ENCODE results near the gene WDR44. TPM values are rescaled to one million over a fixed set of nuclear protein-coding genes. Genes with fewer than 3 reads are reported as not detected.

Gene WDR44
- total RNA-seq, 1 donor from 2014 or later = 16.7 TPM

GRCh38 chrX:118352566-118352965 lies 6.7 kb downstream of the WDR44 start:
- TF ChIP-seq, protein P1, sequence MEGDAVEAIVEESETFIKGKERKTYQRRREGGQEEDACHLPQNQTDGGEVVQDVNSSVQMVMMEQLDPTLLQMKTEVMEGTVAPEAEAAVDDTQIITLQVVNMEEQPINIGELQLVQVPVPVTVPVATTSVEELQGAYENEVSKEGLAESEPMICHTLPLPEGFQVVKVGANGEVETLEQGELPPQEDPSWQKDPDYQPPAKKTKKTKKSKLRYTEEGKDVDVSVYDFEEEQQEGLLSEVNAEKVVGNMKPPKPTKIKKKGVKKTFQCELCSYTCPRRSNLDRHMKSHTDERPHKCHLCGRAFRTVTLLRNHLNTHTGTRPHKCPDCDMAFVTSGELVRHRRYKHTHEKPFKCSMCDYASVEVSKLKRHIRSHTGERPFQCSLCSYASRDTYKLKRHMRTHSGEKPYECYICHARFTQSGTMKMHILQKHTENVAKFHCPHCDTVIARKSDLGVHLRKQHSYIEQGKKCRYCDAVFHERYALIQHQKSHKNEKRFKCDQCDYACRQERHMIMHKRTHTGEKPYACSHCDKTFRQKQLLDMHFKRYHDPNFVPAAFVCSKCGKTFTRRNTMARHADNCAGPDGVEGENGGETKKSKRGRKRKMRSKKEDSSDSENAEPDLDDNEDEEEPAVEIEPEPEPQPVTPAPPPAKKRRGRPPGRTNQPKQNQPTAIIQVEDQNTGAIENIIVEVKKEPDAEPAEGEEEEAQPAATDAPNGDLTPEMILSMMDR (IDR thresholded peaks at IDR 0.05) = no peak
- Histone ChIP-seq H3K27me3 (ENCODE audit: low read depth) (no peaks in the 10 kb centered on the region), H3K4me1 (peaks cover 51% of the 10 kb centered on the region), H3K9me3 (no peaks in the 10 kb centered on the region), H3K4me3 (no peak overlapping the region), H3K36me3 (no peaks in the 10 kb centered on the region), H3K27ac (no peak overlapping the region)
- intact Hi-C loops (cut with DNase I) = no loop called here
- ATAC-seq (no peak), DNase-seq (no peak)

- Histone ChIP-seq H3K4me3 (no peak overlapping the region), H3K27ac (no peak overlapping the region), H3K9me3 (no peaks in the 10 kb centered on the region), H3K4me1 (peaks cover 46% of the 10 kb centered on the region), H3K36me3 (no peaks in the 10 kb centered on the region), H3K27me3 (ENCODE audit: low read depth) (no peaks in the 10 kb centered on the region)
- TF ChIP-seq, protein P1 (IDR thresholded peaks at IDR 0.05) = no peak
- DNase-seq = no peak
- intact Hi-C loops (cut with DNase I) = no loop called here
- ATAC-seq = no peak
Measured at GRCh38 chrX:118353081-118353850, 7.4 kb downstream of the WDR44 start.

GRCh38 chrX:118355225-118355920 lies 9.5 kb downstream of the WDR44 start:
- H3K36me3 ChIP-seq = no peaks in the 10 kb centered on the region
- peak in 1 of 2 donors; percentile 35 for ATAC-seq
- H3K4me3 ChIP-seq = no peak overlapping the region
- H3K9me3 ChIP-seq = no peaks in the 10 kb centered on the region
- H3K27ac ChIP-seq = no peak overlapping the region
- no peaks in the 10 kb centered on the region for H3K27me3 ChIP-seq (ENCODE audit: low read depth)
- intact Hi-C loops (cut with DNase I) = no loop called here
- DNase-seq = no peak
- TF ChIP-seq, protein P1 (IDR thresholded peaks at IDR 0.05) = no peak
- H3K4me1 ChIP-seq = peaks cover 31% of the 10 kb centered on the region

DNA sequence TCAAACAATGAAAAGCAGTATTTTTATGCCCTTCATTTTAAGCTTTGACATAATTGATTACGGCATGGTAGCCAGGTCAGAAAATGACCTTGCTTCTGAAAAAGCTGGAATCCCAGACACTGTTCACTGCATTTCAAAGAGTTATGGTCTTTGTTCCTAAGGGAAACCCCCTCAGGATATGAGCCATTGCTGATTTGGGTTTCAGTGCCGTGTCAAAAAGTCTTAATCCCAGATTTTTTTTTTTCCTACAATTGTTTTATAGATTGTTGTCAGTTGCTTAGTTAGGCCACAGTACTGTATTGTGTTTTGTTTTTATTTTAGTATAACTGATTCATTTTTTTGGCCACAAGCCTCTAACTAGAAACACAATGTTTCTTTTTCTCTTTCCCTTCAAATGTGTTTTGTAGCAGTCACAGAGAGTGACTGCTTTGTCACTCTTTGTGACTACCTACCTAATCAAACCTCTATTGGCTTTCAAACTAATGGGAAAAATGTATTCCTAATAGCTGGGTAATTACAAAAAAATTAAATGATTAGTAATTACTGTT lies 10.3 kb downstream of the WDR44 start:
- TF ChIP-seq, protein P1 (IDR thresholded peaks at IDR 0.05) = no peak
- no peak overlapping the region for H3K4me3 ChIP-seq
- no peak overlapping the region for H3K27ac ChIP-seq
- DNase-seq (no peak), ATAC-seq (no peak)
- no peaks in the 10 kb centered on the region for H3K9me3 ChIP-seq
- no peaks in the 10 kb centered on the region for H3K27me3 ChIP-seq (ENCODE audit: low read depth)
- intact Hi-C loops (cut with DNase I) = no loop called here
- H3K36me3 ChIP-seq = no peaks in the 10 kb centered on the region
- H3K4me1 ChIP-seq = peaks cover 22% of the 10 kb centered on the region

- Histone ChIP-seq H3K4me3 (no peak overlapping the region), H3K27ac (no peak overlapping the region), H3K4me1 (peaks cover 2% of the 10 kb centered on the region), H3K27me3 (ENCODE audit: low read depth) (no peaks in the 10 kb centered on the region), H3K36me3 (no peaks in the 10 kb centered on the region), H3K9me3 (no peaks in the 10 kb centered on the region)
- ATAC-seq (no peak), DNase-seq (no peak)
- TF ChIP-seq, protein P1 (IDR thresholded peaks at IDR 0.05) = no peak
- intact Hi-C loops (cut with DNase I) = no loop called here
Measured at GRCh38 chrX:118360429-118361125, 14.7 kb downstream of the WDR44 start.

Data from lower lobe of right lung (tissue), 2 donors.